Dermis blood vessel endothelial cell (primary cell): ENCODE data around the gene GGA1. TPM values are rescaled to one million over a fixed set of nuclear protein-coding genes. Genes with fewer than 3 reads are reported as not detected.
A peak's percentile ranks its signal among the peaks of the same experiment; 100 is the strongest.
"Not testable (repeated sequence)": the region's sequence is repeated elsewhere in the genome, so short reads cannot be mapped to it uniquely, and the experiment has no call there.

Experiments
- DNase-seq: peaks from one replicate; pipeline ENCODE4 v3.0.0; 2010
- total RNA-seq: library from RNA; depleted of rRNA; stranded (reverse); fragments of >200 nt; gene quantifications from 2 replicates; pipeline ENCODE4 v1.2.3, GENCODE V29; 2014

Gene GGA1
- total RNA-seq, 1 donor from 2014 or later = 55.3 TPM

DNA sequence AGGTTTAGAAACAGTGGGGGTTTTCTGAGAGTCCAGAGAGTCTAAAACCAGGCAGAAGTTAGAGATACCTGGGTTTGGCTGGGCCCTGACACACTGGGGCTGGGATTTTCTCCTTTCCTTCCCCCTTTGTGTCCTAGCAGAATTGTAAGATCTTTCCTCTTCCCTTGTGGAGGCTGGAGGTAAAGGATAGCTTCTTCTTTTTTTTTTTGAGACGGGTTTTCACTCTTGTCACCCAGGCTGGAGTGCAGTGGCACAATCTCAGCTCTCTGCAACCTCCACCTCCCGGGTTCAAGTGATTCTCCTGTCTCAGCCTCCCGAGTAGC, 1.5 kb downstream of the GGA1 start:
- not testable (repeated sequence) for DNase-seq

DNA sequence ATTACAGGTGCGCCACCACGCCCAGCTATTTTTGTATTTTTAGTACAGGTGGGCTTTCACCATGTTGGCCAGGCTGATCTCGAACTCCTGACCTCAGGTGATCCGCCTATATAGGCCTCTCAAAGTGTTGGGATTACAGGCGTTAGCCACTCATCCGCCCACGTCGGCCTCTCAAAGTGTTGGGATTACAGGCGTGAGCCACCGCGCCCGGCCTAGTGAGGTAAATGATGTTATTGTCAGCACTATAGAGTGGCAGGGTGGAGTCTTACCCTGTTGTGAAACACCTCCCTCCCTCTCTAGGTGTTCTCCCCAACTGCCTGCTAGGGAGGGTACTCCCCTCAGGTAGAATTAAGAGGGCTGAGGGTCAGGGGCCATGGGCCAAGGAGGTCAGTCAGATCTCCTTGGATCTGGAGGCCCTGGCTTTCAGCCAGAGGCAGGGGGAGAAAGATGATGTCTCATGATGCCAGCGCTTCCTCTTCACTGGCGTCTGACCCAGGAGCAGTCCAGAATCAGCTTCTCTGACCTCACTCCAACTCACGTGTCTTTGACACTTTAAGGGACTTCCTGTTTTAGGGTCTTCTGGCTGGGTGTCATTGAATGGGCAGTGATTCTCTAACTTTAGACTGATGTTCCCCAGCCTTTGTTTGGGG, 2.0 kb downstream of the GGA1 start:
- peak; percentile 15 for DNase-seq

DNA sequence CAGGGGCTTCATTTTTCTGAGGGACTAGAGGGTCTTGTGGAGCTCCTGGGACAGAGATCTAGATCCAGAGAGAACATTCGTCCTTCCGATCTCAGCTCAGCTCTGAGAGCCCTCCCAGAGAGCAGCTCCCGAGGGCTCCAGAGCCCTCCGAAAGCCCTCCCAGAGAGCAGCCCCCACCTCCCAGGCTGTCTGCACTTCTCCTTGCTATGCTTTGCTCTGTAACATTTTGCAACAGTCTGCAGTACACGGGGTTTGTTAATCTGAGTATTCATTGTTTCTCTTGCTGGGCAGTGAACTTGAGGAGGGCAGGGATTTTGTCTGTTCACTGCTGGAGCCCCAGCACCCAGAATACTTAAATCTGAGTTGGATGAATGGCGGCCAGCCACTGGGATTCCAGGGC, 2.6 kb downstream of the GGA1 start:
- DNase-seq = no peak

DNA sequence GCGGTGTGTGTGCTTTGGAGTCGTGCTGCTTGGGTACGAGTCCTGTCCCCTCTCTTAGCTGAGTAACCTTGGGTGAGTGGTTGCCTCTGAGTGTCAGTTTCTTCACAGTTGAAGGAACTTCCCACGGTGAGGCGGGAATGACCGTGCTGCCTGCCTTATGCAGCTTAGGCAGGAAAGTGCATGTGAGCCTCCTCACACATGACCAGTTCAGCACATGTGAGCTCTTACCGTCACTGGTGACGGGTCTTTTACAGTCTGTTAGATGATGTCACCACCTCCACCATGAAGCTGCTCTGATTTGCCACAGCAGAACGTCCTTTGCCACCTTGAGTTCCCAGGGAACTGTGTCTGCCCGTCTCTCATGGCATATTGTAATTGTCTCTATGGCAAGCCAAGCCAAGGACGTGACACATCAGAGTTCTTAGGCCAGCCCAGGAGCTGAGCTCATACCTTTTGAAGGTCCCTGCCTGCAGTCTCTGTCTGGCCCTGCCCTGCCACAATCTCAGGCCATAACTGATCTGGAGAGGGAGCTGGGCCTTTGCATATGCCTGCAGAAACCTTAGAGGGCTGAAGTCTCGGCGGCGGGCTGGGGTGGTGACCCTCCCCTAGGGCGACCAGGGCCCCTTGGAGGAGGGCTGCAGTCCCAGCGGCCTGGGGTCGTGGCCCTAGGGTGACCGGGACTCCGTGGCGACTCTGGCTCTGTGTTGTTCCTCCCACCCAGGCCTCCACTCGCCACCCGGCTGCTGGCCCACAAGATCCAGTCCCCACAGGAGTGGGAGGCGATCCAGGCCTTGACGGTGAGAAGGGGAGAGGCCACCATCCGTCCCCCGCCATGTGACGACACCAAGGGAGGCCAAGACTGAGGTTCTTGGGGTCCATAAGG, 7.8 kb downstream of the GGA1 start:
- no peak for DNase-seq

DNA sequence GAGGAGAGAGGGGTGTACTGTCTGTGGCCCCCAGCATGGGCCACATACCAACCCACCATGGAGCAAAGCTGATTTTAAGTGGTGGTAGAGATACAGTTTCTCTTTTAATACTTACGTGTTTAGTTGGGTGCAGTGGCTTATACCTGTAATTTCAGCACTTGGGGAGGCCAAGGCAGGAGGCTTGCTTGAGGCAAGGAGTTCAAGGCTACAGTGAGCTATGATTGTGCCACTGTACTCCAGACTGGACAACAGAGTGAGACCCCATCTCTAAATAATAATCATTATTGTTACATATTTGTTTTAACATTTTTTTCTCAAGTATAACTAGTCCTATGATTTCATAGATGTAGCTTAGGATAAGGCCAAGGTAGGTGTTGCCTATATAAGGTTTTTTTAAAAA, 8.8 kb downstream of the GGA1 start:
- DNase-seq = no peak

DNA sequence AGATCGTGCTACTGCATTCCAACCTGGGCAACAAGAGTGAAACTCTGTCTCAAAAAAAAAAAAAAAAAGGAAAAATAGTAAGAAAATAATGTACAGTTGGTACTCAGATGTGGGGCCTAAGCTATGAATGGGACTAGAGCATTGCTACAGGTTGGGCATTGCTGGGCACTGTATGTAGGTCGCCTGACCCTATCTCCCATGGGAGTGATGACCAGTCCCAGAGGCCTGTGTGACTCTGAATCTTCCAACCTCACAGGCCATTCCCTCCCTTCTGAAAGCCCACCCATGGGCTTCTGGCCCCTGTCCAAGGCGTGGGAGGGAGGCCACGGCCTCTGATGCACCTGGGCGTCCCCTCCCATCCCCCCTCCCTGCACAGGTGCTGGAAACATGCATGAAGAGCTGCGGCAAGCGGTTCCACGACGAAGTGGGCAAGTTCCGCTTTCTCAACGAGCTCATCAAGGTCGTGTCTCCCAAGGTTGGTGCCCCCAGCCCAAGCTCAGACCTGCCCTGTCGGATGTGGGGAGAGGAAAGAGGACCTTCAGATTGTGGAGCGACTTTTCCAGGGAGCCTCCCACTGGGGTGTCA, 9.5 kb downstream of the GGA1 start:
- DNase-seq = no peak

DNA sequence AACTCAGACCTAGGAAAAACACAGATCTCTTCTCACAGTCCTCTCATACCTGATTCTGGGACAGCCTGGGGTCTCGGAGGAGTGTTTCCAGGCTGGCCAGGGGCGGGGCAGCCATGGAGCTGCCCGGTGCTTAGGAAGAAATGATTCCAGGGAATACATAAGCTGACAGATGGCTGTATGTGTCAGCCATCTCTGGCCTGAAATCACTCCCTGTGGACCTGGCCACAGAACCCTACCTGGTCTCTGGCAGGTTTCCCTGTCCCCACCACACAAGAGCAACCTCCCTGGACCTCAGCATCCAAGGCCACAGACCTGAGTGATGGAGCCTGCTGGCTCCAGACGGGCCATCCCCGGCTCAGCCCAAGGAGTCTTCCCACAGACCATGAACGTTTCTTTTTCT, 10.0 kb downstream of the GGA1 start:
- DNase-seq = no peak

DNA sequence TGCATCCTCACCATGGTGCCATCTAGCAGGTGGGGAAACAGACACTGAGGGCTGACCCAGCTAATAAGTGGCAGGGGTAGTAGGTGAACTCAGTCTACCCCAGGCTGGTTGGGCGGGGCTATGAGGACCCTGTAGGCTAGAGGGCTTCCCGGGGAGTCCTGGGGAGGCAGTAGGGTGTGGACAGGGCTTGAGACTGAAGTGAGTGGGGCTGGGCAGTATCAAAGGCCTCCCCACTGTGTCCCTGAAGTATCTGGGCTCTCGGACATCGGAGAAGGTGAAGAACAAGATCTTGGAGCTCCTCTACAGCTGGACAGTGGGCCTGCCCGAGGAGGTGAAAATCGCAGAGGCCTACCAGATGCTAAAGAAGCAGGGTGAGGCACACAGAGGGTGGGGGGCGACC, 11.4 kb downstream of the GGA1 start:
- DNase-seq = no peak

DNA sequence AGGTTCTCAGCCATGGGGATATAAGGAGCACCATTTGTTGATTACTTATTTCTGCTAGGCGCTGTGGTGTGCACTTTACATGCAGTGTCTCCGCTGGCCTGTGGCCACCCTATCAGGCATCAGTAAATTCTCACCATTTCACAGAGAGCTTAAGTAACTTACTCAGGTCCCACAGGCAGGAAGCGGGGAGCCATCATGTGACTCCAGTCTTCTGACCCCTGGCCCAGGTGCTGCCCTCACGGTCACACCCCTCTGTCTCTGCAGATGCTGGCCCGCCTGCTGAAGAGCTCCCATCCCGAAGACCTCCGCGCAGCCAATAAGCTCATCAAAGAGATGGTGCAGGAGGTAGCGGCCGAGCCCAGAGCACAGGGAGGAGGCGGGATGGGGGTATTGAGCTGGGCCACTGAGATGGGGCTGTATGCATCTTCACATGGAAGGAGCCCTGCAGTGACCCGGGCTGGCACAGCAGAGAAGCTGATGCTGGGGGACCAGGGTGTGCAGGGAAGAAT, 12.8 kb downstream of the GGA1 start:
- DNase-seq = no peak

DNA sequence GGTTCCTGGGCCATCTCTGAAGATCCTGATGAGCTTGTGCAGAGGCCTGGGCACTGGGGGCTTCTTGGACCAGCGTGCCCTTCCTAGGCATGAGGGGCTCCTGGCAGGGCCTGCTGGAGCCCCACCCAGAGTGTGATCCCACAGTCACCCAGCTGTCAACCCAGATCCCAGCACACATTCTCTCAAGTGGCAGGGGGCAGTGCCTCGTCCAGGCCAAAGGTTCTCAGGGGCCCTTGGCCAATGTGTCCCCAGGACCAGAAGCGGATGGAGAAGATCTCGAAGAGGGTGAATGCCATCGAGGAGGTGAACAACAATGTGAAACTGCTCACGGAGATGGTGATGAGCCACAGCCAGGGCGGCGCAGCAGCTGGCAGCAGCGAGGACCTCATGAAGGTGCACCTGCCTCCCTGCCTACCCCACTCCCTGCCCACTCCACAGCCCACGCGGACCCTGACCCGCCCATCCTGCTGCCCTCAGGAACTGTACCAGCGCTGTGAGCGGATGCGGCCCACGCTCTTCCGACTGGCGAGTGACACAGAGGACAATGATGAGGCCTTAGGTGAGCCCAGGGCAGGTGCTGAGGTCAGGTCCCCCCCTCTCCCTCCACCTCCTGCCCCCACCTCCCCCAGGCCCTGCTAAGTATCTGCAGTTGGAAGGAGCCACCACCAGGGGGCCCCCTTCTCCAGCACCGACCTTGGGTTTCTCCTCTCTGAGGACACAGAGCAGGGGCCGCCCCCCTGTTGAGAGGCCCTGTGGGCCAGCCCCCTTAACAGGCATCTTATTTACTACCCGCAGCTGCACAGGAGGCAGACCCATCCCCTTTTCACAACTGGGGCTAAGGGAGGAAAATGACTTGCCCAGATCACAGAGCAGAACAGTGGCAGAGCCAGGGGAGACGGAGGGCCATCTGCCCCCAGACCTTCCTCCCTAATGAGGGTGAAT, 14.7 kb downstream of the GGA1 start:
- DNase-seq = peak; percentile 71

DNA sequence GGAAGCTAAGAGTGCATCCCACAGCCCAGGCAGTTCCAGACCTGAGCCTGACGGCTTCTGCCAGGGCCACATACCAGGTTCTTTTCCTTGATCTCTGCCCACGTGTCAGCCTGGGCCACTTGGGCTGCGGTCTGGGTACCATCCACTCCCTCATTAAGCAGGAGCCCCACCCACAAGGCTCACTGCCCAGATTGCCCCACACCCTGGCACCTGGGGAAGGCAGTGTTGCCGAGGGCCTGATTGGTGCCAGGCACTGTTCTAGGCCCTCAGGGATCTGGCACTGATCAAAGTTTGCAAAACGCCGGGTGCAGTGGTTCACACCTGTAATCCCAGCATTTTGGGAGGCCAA, 15.4 kb downstream of the GGA1 start:
- no peak for DNase-seq

DNA sequence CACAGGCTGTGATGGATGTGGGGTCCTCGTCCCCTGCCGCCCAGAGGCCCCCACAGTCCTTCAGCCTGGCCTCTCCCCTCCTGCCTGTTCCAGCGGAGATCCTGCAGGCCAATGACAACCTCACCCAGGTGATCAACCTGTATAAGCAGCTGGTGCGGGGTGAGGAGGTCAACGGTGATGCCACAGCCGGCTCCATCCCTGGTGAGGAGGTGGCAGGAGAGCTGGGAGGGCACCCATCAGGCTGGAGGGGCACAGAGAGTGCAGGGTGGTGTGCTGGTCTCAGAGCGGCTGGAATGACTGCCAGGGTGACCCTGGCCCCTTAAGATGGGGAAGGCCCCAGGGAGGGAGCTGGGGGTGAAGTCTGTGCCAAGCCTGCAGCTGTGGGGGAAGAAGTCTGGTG, 16.2 kb downstream of the GGA1 start:
- no peak for DNase-seq

DNA sequence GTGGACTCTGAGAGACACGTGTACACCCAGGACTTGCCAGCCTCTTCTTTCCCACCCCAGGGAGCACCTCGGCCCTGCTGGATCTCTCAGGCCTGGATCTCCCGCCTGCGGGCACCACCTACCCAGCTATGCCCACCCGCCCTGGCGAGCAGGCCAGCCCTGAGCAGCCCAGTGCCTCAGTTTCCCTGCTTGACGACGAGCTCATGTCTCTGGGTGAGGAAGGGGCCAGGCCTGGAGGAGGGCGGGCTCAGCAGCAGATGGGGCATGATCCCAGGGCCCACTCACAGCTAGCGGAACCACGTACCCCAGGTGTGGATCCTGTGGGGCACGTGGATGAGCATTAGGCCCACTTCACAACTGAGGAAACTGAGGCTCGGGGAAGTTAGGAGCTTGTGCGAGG, 17.1 kb downstream of the GGA1 start:
- no peak for DNase-seq

DNA sequence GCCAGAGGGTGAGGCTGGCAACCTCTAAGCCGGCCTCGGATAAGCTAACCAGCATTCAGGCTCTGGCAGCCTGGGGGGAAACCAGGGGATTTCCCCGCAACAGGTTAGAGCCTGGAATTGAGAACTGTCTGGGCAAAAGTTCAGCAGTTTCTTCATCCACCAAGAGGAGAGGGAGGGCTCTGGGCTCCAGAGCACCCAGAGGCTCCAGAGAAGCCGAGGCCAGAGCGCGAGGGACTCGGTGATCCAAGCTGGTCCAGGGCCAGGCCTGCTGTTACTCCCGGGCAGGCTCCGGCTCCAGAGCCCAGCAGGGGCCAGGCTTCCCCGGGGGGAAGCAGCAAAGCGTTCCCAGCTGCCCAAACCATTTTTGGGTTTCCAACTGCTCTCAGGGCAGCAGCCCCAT, 17.5 kb downstream of the GGA1 start:
- DNase-seq = no peak

DNA sequence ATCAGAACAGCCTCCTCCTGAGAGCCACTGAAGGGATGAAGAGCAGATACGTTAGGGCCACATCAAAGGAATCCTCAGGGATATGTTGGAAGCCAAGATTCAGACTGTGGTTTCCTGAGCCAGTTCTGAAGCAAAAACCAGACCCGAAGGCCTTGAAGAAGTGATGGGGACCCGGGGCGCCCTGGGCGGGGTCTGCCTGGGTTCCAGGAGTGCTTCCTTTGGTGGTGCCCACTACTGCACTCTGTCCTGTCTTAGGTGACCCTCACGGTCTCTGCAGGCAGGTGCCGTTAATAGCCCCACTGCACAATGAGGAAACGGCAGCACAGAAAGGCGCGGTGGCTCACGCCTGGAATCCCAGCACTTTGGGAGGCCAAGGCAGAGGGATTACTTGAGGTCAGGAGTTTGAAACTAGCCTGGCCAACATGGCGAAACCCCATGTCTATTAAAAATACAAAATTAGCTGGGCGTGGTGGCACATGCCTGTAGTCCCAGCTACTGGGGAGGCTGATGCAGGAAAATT, 18.0 kb downstream of the GGA1 start:
- DNase-seq = no peak

DNA sequence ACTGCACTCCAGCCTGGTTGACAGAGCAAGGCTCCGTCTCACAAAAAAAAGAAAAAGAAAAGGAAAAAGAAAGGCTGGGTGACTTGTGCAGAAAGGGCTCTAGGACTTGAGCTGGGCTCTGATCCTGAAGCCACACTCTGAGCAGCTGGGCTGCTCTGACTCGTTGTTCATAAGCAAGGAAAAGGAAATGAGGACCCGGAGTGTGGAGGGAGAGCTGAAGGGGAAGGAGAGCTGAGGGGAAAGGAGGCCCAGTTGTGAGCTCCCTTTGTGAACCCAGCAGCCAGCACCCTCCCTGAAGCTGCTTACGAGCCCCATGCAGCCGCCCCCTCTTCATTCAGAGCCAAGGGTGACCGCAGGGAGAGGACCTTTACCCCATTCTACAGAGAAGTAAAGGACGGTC, 18.5 kb downstream of the GGA1 start:
- DNase-seq = peak; percentile 34

DNA sequence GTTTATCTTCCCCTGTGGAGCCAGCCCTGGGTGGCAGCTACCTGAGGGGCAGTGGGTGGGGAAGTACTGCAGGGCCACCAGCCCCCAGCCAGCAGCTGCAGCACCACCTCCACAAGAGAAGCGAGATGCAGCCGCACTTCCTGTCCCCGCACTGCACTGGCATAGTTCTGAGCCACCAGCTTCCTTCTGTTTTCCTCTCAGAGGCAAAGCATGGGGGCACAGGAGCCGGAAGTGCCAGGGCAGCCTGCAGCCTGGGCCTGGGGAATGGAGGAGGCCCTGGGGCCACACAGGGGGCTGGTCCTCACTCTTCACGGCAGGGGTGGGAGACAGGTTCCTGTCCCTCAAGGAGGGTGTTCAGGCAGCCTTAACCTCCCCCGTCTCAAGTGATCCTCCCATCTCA, 18.9 kb downstream of the GGA1 start:
- DNase-seq = no peak

DNA sequence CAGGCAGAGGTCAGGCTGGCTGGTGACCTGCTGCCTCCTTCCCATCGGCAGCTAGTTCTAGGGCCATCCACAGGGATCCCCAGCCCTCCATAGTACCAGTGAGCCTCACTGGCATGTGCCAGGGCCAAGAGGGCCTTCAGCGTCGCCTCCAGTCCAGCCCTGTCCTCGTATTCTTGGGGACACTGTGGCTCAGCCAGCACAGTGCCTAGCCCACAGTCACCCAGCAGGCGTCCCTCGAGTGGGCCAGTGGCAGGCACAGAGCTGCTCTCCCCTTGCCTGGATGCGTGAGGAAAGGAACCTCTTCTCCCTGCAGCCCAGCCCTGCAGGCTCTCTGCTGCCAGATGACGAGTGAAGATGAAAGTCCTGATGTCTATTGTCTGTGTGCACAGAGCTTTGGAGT, 20.2 kb downstream of the GGA1 start:
- no peak for DNase-seq

DNA sequence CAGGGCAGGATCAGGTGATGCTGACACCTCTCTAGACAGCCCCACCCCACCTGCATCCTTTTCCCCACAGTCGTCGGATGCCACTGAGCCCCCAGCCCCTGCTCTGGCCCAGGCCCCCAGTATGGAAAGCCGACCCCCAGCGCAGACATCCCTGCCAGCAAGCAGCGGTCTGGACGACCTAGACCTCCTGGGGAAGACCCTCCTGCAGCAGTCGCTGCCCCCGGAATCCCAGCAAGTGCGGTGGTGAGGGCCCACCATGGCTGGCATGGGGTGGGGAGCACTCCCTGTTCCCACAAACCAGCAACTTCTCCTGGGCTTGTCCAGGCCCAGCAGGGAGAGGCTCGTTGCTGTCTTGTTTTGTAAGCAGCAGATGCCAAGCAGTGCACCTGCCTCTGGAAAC, 21.3 kb downstream of the GGA1 start:
- no peak for DNase-seq

DNA sequence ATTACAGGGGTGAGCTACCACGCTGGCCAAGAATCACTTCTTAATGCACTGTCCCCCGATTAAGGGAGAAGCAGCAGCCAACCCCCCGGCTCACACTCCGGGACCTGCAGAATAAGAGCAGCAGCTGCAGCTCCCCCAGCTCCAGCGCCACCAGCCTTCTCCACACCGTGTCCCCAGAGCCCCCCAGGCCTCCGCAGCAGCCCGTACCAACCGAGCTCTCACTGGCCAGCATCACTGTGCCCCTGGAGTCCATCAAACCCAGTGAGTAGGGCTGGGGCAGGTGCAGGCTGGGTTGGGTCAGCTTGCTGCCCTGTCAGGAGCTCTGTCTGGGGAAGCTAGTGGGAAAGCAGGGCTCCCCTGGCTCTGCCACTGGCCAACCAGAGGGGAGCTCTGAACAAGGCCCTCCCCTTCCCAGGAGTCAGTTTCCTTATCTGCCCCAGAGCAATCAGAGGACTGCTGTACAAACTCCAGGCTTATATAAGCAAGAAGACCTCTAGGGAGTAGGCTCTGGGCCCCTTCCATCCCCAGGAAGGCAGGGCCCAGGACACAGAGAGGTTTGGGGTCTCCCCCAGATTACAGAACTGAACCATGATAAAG, 22.3 kb downstream of the GGA1 start:
- no peak for DNase-seq

DNA sequence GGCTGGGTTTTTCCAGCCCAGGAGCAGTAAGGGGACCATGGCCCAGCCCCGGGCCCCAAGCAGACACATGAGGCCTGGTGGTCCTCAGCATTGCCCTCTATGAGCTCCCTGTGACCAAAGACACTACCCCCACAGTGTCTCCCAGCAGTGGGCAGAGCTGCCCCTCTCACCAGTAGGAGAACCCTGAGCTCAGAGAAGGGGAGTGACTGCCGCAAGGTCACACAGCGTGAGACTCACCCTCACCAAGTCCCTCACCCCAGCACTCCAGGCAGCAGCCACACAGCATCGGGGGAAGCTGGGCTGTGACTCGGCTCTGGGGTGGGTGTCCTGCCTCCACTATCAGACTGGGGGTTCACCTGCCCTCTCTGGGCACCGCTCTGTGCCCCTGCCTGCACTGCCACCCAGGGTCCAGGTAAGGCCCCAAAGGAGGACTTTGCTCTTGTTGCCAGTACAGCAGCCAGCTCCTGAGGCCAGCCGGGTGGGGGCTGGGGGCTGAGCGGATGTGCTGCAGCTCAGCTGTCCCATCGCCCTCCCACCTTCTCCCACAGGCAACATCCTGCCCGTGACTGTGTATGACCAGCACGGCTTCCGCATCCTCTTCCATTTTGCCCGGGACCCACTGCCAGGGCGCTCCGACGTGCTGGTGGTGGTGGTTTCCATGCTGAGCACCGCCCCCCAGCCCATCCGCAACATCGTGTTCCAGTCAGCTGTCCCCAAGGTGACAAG, 23.0 kb downstream of the GGA1 start:
- peak; percentile 29 for DNase-seq
